Thyroid gland (tissue), 4 donors: ENCODE results near the gene HEG1.

Experiments used
- POLR2A ChIP-seq, 2 donors: fragments of 450-650 bp; IDR thresholded peaks; one replicate each; pipeline ENCODE4 v1.6.1; 2017; ENCODE audit warnings: antibody characterized with exemption in 2 of 2, mild to moderate bottlenecking in 2 of 2, moderate library complexity in 1 of 2
- TF ChIP-seq, protein P1 (sequence below), 6 experiments: fragments of 200-600 bp in 3 of 6; fragments of 450-650 bp in 3 of 6; sonication (generic) in 3 of 6; IDR thresholded peaks; one replicate each; pipeline ENCODE4 v1.5.1; 2016 to 2019; ENCODE audit warnings: antibody characterized with exemption in 6 of 6, mild to moderate bottlenecking in 2 of 6, inconsistent platforms in 1 of 6, moderate library complexity in 1 of 6

- no peak for TF ChIP-seq POLR2A (IDR thresholded peaks at IDR 0.05)
- TF ChIP-seq, protein P1, sequence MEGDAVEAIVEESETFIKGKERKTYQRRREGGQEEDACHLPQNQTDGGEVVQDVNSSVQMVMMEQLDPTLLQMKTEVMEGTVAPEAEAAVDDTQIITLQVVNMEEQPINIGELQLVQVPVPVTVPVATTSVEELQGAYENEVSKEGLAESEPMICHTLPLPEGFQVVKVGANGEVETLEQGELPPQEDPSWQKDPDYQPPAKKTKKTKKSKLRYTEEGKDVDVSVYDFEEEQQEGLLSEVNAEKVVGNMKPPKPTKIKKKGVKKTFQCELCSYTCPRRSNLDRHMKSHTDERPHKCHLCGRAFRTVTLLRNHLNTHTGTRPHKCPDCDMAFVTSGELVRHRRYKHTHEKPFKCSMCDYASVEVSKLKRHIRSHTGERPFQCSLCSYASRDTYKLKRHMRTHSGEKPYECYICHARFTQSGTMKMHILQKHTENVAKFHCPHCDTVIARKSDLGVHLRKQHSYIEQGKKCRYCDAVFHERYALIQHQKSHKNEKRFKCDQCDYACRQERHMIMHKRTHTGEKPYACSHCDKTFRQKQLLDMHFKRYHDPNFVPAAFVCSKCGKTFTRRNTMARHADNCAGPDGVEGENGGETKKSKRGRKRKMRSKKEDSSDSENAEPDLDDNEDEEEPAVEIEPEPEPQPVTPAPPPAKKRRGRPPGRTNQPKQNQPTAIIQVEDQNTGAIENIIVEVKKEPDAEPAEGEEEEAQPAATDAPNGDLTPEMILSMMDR (IDR thresholded peaks at IDR 0.05), result no peak
Measured at GRCh38 chr3:124938896-124939295, 116.9 kb downstream of the HEG1 start.
